IMR-90 (cell line): Measurements from ENCODE around the gene SEC22B. TPM values are rescaled to one million over a fixed set of nuclear protein-coding genes. Genes with fewer than 3 reads are reported as not detected.
"Not testable (repeated sequence)": the region's sequence is repeated elsewhere in the genome, so short reads cannot be mapped to it uniquely, and the experiment has no call there.

Experiments
- ATAC-seq: fragments of 200-7000 bp; cut with Tn5 transposase; 2 replicates; pipeline ENCODE4 v1.9.1; 2020; ENCODE audit warnings: low read depth, mild to moderate bottlenecking, moderate library complexity
- BruUV-seq: library from RNA; stranded (reverse); fragments of 400-500 nt; replicated peaks from 2 replicates; lab custom pipeline; 2021; lab: Mats Ljungman, UMichigan
- CTCF ChIA-PET: fragments of 300-600 bp; formaldehyde crosslinking; extraction: SDS; loops from one replicate; lab custom pipeline; 2021; ENCODE audit warnings: antibody characterized with exemption; lab: Yijun Ruan, JAX
- POLR2A ChIA-PET: fragments of 300-600 bp; sonication (Branson Sonifier 250); formaldehyde crosslinking; loops from one replicate; lab custom pipeline; 2022; ENCODE audit warnings: antibody characterized with exemption; ENCODE audit not compliant: unreplicated experiment; lab: Charles Lee
- DNase-seq: peaks from one replicate; pipeline ENCODE4 v3.0.0; 2013
- H2AFZ ChIP-seq: replicated peaks from 2 replicates; pipeline ENCODE3; 2013; ENCODE audit warnings: low read length, mild to moderate bottlenecking; ENCODE audit not compliant: poor library complexity
- H2AK5ac ChIP-seq: 2 replicates; pipeline ENCODE4 v1.6.1; 2013; ENCODE audit warnings: low read depth, low read length, inconsistent platforms
- H2AK9ac ChIP-seq: replicated peaks from 2 replicates; pipeline ENCODE3; 2013; ENCODE audit warnings: mild to moderate bottlenecking, low read depth, low read length, moderate library complexity; ENCODE audit not compliant: poor library complexity
- H2BK120ac ChIP-seq: 2 replicates; pipeline ENCODE4 v1.6.1; 2013; ENCODE audit warnings: low read depth, low read length, inconsistent platforms
- H2BK15ac ChIP-seq: 3 replicates; pipeline ENCODE4 v1.6.1; 2013; ENCODE audit warnings: low read depth, low read length, inconsistent platforms
- H2BK20ac ChIP-seq: 2 replicates; pipeline ENCODE4 v1.6.1; 2013; ENCODE audit warnings: low read depth, mild to moderate bottlenecking, inconsistent platforms, low read length, moderate library complexity
- H2BK5ac ChIP-seq: 2 replicates; pipeline ENCODE4 v1.6.1; 2013; ENCODE audit warnings: mild to moderate bottlenecking, low read depth, low read length, inconsistent platforms; ENCODE audit not compliant: poor library complexity, severe bottlenecking
- H3K14ac ChIP-seq: replicated peaks from 2 replicates; pipeline ENCODE4 v1.6.1; 2013; ENCODE audit warnings: low read depth, low read length, inconsistent platforms
- H3K18ac ChIP-seq: 2 replicates; pipeline ENCODE4 v1.6.1; 2013; ENCODE audit warnings: low read depth, low read length, control low read depth
- H3K23ac ChIP-seq: 2 replicates; pipeline ENCODE4 v1.6.1; 2013; ENCODE audit warnings: low read depth, low read length, inconsistent platforms
- H3K27ac ChIP-seq: 2 replicates; pipeline ENCODE4 v1.5.1; 2013; ENCODE audit warnings: mild to moderate bottlenecking, control low read depth, low read length; ENCODE audit not compliant: insufficient read depth
- H3K27me3 ChIP-seq: 2 replicates; pipeline ENCODE4 v1.6.1; 2013; ENCODE audit warnings: low read length; ENCODE audit not compliant: control insufficient read depth, insufficient read depth
- H3K36me3 ChIP-seq: 2 replicates; pipeline ENCODE4 v1.6.1; 2013; ENCODE audit warnings: low read length, mixed read lengths; ENCODE audit not compliant: control insufficient read depth, insufficient read depth
- H3K4ac ChIP-seq: 2 replicates; pipeline ENCODE4 v1.6.1; 2013; ENCODE audit warnings: low read depth, low read length, inconsistent platforms
- H3K4me1 ChIP-seq: 2 replicates; pipeline ENCODE4 v1.6.1; 2013; ENCODE audit warnings: low read length, mixed read lengths; ENCODE audit not compliant: control insufficient read depth, insufficient read depth
- H3K4me2 ChIP-seq: 2 replicates; pipeline ENCODE4 v1.6.1; 2013; ENCODE audit warnings: low read depth, mild to moderate bottlenecking, control low read depth, low read length, moderate library complexity
- H3K4me3 ChIP-seq: 2 replicates; pipeline ENCODE4 v1.5.1; 2013; ENCODE audit warnings: low read depth, mild to moderate bottlenecking, control low read depth, low read length, moderate library complexity; ENCODE audit not compliant: insufficient read depth
- H3K56ac ChIP-seq: 2 replicates; pipeline ENCODE4 v1.6.1; 2013; ENCODE audit warnings: low read length, inconsistent platforms; ENCODE audit not compliant: insufficient read depth; ENCODE audit errors: extremely low read depth
- H3K79me1 ChIP-seq, 2 experiments: 2 replicates each; pipeline ENCODE4 v1.6.1; 2013; ENCODE audit warnings: low read length in 2 of 2, inconsistent platforms in 1 of 2, low read depth in 1 of 2
- H3K9ac ChIP-seq: 2 replicates; pipeline ENCODE4 v1.6.1; 2013; ENCODE audit warnings: low read depth, low read length, control low read depth
- H3K9me1 ChIP-seq: 2 replicates; pipeline ENCODE4 v1.6.1; 2013; ENCODE audit warnings: low read length, inconsistent platforms; ENCODE audit not compliant: insufficient read depth
- H3K9me3 ChIP-seq: 2 replicates; pipeline ENCODE4 v1.6.1; 2013; ENCODE audit warnings: low read length; ENCODE audit not compliant: control insufficient read depth, insufficient read depth
- H4K20me1 ChIP-seq: 2 replicates; pipeline ENCODE4 v1.6.1; 2013; ENCODE audit warnings: low read length, inconsistent platforms; ENCODE audit not compliant: insufficient read depth
- H4K5ac ChIP-seq: 2 replicates; pipeline ENCODE4 v1.6.1; 2013; ENCODE audit warnings: mild to moderate bottlenecking, low read depth, low read length, control low read depth
- H4K8ac ChIP-seq, 2 experiments: 2 replicates each; pipeline ENCODE4 v1.6.1; 2013; ENCODE audit warnings: low read depth in 2 of 2, low read length in 2 of 2, control low read depth in 1 of 2, inconsistent platforms in 1 of 2
- H4K91ac ChIP-seq: 2 replicates; pipeline ENCODE4 v1.6.1; 2013; ENCODE audit warnings: low read depth, low read length, inconsistent platforms; ENCODE audit not compliant: insufficient read depth
- WGBS, 2 experiments: methylation state at CpG; one replicate each; pipeline versions ENCODE4 v1.1.5 to v1.1.7; 2013; ENCODE audit warnings: missing lambda C conversion rate in 2 of 2; ENCODE audit not compliant: insufficient read length in 1 of 2; ENCODE audit errors: extremely low coverage in 2 of 2; 5-methylcytosine and 5-hydroxymethylcytosine counted together
- dilution Hi-C: fragments of 300-500 bp; cut with HindIII; formaldehyde crosslinking; loops from one replicate; pipeline ENCODE4 v1.14.3; 2018; ENCODE audit warnings: low sequenced_read_pairs; ENCODE audit not compliant: unreplicated experiment
- in situ Hi-C: fragments of 300-500 bp; cut with MboI; formaldehyde crosslinking; loops from 3 replicates; pipeline ENCODE4 v1.14.3; 2019; ENCODE audit warnings: low sequenced_read_pairs, inconsistent platforms, mixed read lengths
- intact Hi-C: fragments of 100-400 bp; cut with micrococcal nuclease; formaldehyde crosslinking; loops from 2 replicates; pipeline ENCODE4 v1.10.0; 2022
- polyA plus RNA-seq, 3 experiments: library from polyadenylated mRNA; depleted of rRNA; stranded (reverse); fragments of >200 nt; gene quantifications; 2 replicates each; pipeline ENCODE4 v1.2.3, GENCODE V29; 2012; ENCODE audit warnings: low replicate concordance in 1 of 3
- total RNA-seq: library from RNA; depleted of rRNA; stranded (reverse); fragments of >200 nt; gene quantifications from 2 replicates; pipeline ENCODE4 v1.2.3, GENCODE V29; 2012

Gene SEC22B
- total and polyA plus RNA-seq, 2 of the 4 experiments (the other 2 are of a cell fraction): 35.9 to 57.4 TPM

DNA sequence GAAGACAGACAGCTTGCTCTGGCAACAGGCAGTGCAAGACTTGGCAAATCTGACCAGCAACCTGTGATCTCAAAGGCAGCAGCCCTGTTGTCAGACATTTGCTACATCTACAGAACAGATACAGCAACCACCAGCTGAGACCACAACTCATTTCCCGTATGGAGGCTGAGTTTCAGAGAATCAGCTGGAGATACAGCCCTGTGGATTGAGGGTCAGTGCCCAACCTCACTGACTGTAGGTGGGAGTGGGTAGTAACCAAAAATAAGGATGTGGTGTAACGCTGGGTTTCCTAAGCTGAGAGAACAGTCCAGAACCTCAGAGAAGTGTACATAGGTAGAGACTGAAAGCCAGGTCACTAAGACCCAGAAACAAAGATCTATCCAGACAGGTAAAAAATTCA is 71.0 kb downstream of the SEC22B start:
- not testable (repeated sequence) for ATAC-seq

DNA sequence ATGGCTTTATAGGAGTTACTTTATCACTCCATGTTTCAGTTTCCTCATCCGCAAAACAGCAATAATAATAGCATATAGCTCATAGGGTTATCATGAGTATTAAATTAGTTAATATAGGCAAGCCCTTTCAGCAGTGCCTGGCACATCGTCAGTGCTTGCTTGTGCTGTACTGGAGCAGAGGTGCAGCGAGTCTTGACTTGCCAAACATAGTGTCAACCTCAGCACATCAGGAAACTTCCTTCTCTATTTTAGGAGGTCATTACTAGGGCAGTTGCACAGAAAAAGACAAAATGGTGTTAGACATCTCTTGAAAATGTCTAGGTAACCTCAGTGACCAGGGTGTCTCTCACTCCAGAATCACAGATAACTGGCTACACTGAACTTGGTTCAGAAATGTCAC is 72.6 kb downstream of the SEC22B start:
- H3K27me3 ChIP-seq, H2AFZ ChIP-seq, DNase-seq, H3K4ac ChIP-seq, H3K9me1 ChIP-seq, H3K23ac ChIP-seq, in situ Hi-C loops, H2BK15ac ChIP-seq, H4K91ac ChIP-seq, H2AK9ac ChIP-seq, H2BK5ac ChIP-seq, H3K9ac ChIP-seq, ATAC-seq, H3K14ac ChIP-seq, H3K79me1 ChIP-seq, H4K5ac ChIP-seq, dilution Hi-C loops, H2BK120ac ChIP-seq, H3K9me3 ChIP-seq, CTCF ChIA-PET, H3K4me3 ChIP-seq, H3K36me3 ChIP-seq, H3K4me2 ChIP-seq, H4K8ac ChIP-seq, H2AK5ac ChIP-seq, BruUV-seq, POLR2A ChIA-PET, H3K18ac ChIP-seq, H3K4me1 ChIP-seq, H3K27ac ChIP-seq, H3K56ac ChIP-seq, H4K20me1 ChIP-seq, H2BK20ac ChIP-seq, intact Hi-C loops: not testable (repeated sequence)
- WGBS, 2 experiments: no CpG with 5 or more reads among the region's 3 CpGs

More for the DNA sequence above, 71.0 kb downstream of the SEC22B start:
- BruUV-seq, in situ Hi-C loops, H4K20me1 ChIP-seq, intact Hi-C loops, H3K4me1 ChIP-seq, POLR2A ChIA-PET, H3K79me1 ChIP-seq, H3K4me3 ChIP-seq, H3K4ac ChIP-seq, H3K9ac ChIP-seq, H3K9me3 ChIP-seq, H3K56ac ChIP-seq, dilution Hi-C loops, CTCF ChIA-PET, H2AK5ac ChIP-seq, H2AFZ ChIP-seq, H2BK120ac ChIP-seq, H4K5ac ChIP-seq, H3K9me1 ChIP-seq, H2AK9ac ChIP-seq, H2BK20ac ChIP-seq, H3K27ac ChIP-seq, H3K36me3 ChIP-seq, H2BK15ac ChIP-seq, H3K18ac ChIP-seq, H2BK5ac ChIP-seq, H3K4me2 ChIP-seq, H4K8ac ChIP-seq, H3K23ac ChIP-seq, DNase-seq, H3K14ac ChIP-seq, H4K91ac ChIP-seq, H3K27me3 ChIP-seq: not testable (repeated sequence)
- WGBS, 2 experiments: no CpG with 5 or more reads among the region's 2 CpGs
